IMR-90 (cell line): ENCODE results near the gene CMBL. TPM values are rescaled to one million over a fixed set of nuclear protein-coding genes. Genes with fewer than 3 reads are reported as not detected.

Source experiments
- ATAC-seq: fragments of 200-7000 bp; cut with Tn5 transposase; 2 replicates; pipeline ENCODE4 v1.9.1; 2020; ENCODE audit warnings: low read depth, mild to moderate bottlenecking, moderate library complexity
- BruUV-seq: library from RNA; stranded (reverse); fragments of 400-500 nt; replicated peaks from 2 replicates; lab custom pipeline; 2021; lab: Mats Ljungman, UMichigan
- CTCF ChIA-PET: fragments of 300-600 bp; formaldehyde crosslinking; extraction: SDS; loops from one replicate; lab custom pipeline; 2021; ENCODE audit warnings: antibody characterized with exemption; lab: Yijun Ruan, JAX
- POLR2A ChIA-PET: fragments of 300-600 bp; sonication (Branson Sonifier 250); formaldehyde crosslinking; loops from one replicate; lab custom pipeline; 2022; ENCODE audit warnings: antibody characterized with exemption; ENCODE audit not compliant: unreplicated experiment; lab: Charles Lee
- DNase-seq: peaks from one replicate; pipeline ENCODE4 v3.0.0; 2013
- H2AFZ ChIP-seq: replicated peaks from 2 replicates; pipeline ENCODE3; 2013; ENCODE audit warnings: low read length, mild to moderate bottlenecking; ENCODE audit not compliant: poor library complexity
- H2AK5ac ChIP-seq: 2 replicates; pipeline ENCODE4 v1.6.1; 2013; ENCODE audit warnings: low read depth, low read length, inconsistent platforms
- H2AK9ac ChIP-seq: replicated peaks from 2 replicates; pipeline ENCODE3; 2013; ENCODE audit warnings: mild to moderate bottlenecking, low read depth, low read length, moderate library complexity; ENCODE audit not compliant: poor library complexity
- H2BK120ac ChIP-seq: 2 replicates; pipeline ENCODE4 v1.6.1; 2013; ENCODE audit warnings: low read depth, low read length, inconsistent platforms
- H2BK15ac ChIP-seq: 3 replicates; pipeline ENCODE4 v1.6.1; 2013; ENCODE audit warnings: low read depth, low read length, inconsistent platforms
- H2BK20ac ChIP-seq: 2 replicates; pipeline ENCODE4 v1.6.1; 2013; ENCODE audit warnings: low read depth, mild to moderate bottlenecking, inconsistent platforms, low read length, moderate library complexity
- H2BK5ac ChIP-seq: 2 replicates; pipeline ENCODE4 v1.6.1; 2013; ENCODE audit warnings: mild to moderate bottlenecking, low read depth, low read length, inconsistent platforms; ENCODE audit not compliant: poor library complexity, severe bottlenecking
- H3K14ac ChIP-seq: replicated peaks from 2 replicates; pipeline ENCODE4 v1.6.1; 2013; ENCODE audit warnings: low read depth, low read length, inconsistent platforms
- H3K18ac ChIP-seq: 2 replicates; pipeline ENCODE4 v1.6.1; 2013; ENCODE audit warnings: low read depth, low read length, control low read depth
- H3K23ac ChIP-seq: 2 replicates; pipeline ENCODE4 v1.6.1; 2013; ENCODE audit warnings: low read depth, low read length, inconsistent platforms
- H3K27ac ChIP-seq: 2 replicates; pipeline ENCODE4 v1.5.1; 2013; ENCODE audit warnings: mild to moderate bottlenecking, control low read depth, low read length; ENCODE audit not compliant: insufficient read depth
- H3K27me3 ChIP-seq: 2 replicates; pipeline ENCODE4 v1.6.1; 2013; ENCODE audit warnings: low read length; ENCODE audit not compliant: control insufficient read depth, insufficient read depth
- H3K36me3 ChIP-seq: 2 replicates; pipeline ENCODE4 v1.6.1; 2013; ENCODE audit warnings: low read length, mixed read lengths; ENCODE audit not compliant: control insufficient read depth, insufficient read depth
- H3K4ac ChIP-seq: 2 replicates; pipeline ENCODE4 v1.6.1; 2013; ENCODE audit warnings: low read depth, low read length, inconsistent platforms
- H3K4me1 ChIP-seq: 2 replicates; pipeline ENCODE4 v1.6.1; 2013; ENCODE audit warnings: low read length, mixed read lengths; ENCODE audit not compliant: control insufficient read depth, insufficient read depth
- H3K4me2 ChIP-seq: 2 replicates; pipeline ENCODE4 v1.6.1; 2013; ENCODE audit warnings: low read depth, mild to moderate bottlenecking, control low read depth, low read length, moderate library complexity
- H3K4me3 ChIP-seq: 2 replicates; pipeline ENCODE4 v1.5.1; 2013; ENCODE audit warnings: low read depth, mild to moderate bottlenecking, control low read depth, low read length, moderate library complexity; ENCODE audit not compliant: insufficient read depth
- H3K56ac ChIP-seq: 2 replicates; pipeline ENCODE4 v1.6.1; 2013; ENCODE audit warnings: low read length, inconsistent platforms; ENCODE audit not compliant: insufficient read depth; ENCODE audit errors: extremely low read depth
- H3K79me1 ChIP-seq, 2 experiments: 2 replicates each; pipeline ENCODE4 v1.6.1; 2013; ENCODE audit warnings: low read length in 2 of 2, inconsistent platforms in 1 of 2, low read depth in 1 of 2
- H3K9ac ChIP-seq: 2 replicates; pipeline ENCODE4 v1.6.1; 2013; ENCODE audit warnings: low read depth, low read length, control low read depth
- H3K9me1 ChIP-seq: 2 replicates; pipeline ENCODE4 v1.6.1; 2013; ENCODE audit warnings: low read length, inconsistent platforms; ENCODE audit not compliant: insufficient read depth
- H3K9me3 ChIP-seq: 2 replicates; pipeline ENCODE4 v1.6.1; 2013; ENCODE audit warnings: low read length; ENCODE audit not compliant: control insufficient read depth, insufficient read depth
- H4K20me1 ChIP-seq: 2 replicates; pipeline ENCODE4 v1.6.1; 2013; ENCODE audit warnings: low read length, inconsistent platforms; ENCODE audit not compliant: insufficient read depth
- H4K5ac ChIP-seq: 2 replicates; pipeline ENCODE4 v1.6.1; 2013; ENCODE audit warnings: mild to moderate bottlenecking, low read depth, low read length, control low read depth
- H4K8ac ChIP-seq, 2 experiments: 2 replicates each; pipeline ENCODE4 v1.6.1; 2013; ENCODE audit warnings: low read depth in 2 of 2, low read length in 2 of 2, control low read depth in 1 of 2, inconsistent platforms in 1 of 2
- H4K91ac ChIP-seq: 2 replicates; pipeline ENCODE4 v1.6.1; 2013; ENCODE audit warnings: low read depth, low read length, inconsistent platforms; ENCODE audit not compliant: insufficient read depth
- BHLHE40 ChIP-seq: fragments of 150-350 bp; IDR thresholded peaks from 2 replicates; pipeline ENCODE4 v1.6.1; 2016; ENCODE audit warnings: mild to moderate bottlenecking, low read depth, low read length
- MAFK ChIP-seq: IDR thresholded peaks from 2 replicates; pipeline ENCODE4 v1.6.1; 2012; ENCODE audit warnings: low read depth, low read length, improper control_type of control experiment
- MAZ ChIP-seq: IDR thresholded peaks from 2 replicates; pipeline ENCODE4 v1.6.1; 2012; ENCODE audit warnings: low read depth, mild to moderate bottlenecking, low read length, improper control_type of control experiment, moderate library complexity, borderline replicate concordance
- NFE2L2 ChIP-seq: fragments of 150-350 bp; IDR thresholded peaks from 2 replicates; pipeline ENCODE4 v1.6.1; 2016; ENCODE audit warnings: low read depth, mild to moderate bottlenecking, low read length
- RFX5 ChIP-seq: IDR thresholded peaks from 2 replicates; pipeline ENCODE4 v1.8.0; 2012; ENCODE audit warnings: low read depth, mild to moderate bottlenecking, low read length, moderate library complexity
- WGBS, 2 experiments: methylation state at CpG; one replicate each; pipeline versions ENCODE4 v1.1.5 to v1.1.7; 2013; ENCODE audit warnings: missing lambda C conversion rate in 2 of 2; ENCODE audit not compliant: insufficient read length in 1 of 2; ENCODE audit errors: extremely low coverage in 2 of 2; 5-methylcytosine and 5-hydroxymethylcytosine counted together
- dilution Hi-C: fragments of 300-500 bp; cut with HindIII; formaldehyde crosslinking; loops from one replicate; pipeline ENCODE4 v1.14.3; 2018; ENCODE audit warnings: low sequenced_read_pairs; ENCODE audit not compliant: unreplicated experiment
- in situ Hi-C: fragments of 300-500 bp; cut with MboI; formaldehyde crosslinking; loops from 3 replicates; pipeline ENCODE4 v1.14.3; 2019; ENCODE audit warnings: low sequenced_read_pairs, inconsistent platforms, mixed read lengths
- intact Hi-C: fragments of 100-400 bp; cut with micrococcal nuclease; formaldehyde crosslinking; loops from 2 replicates; pipeline ENCODE4 v1.10.0; 2022
- polyA plus RNA-seq, 3 experiments: library from polyadenylated mRNA; depleted of rRNA; stranded (reverse); fragments of >200 nt; gene quantifications; 2 replicates each; pipeline ENCODE4 v1.2.3, GENCODE V29; 2012; ENCODE audit warnings: low replicate concordance in 1 of 3
- total RNA-seq: library from RNA; depleted of rRNA; stranded (reverse); fragments of >200 nt; gene quantifications from 2 replicates; pipeline ENCODE4 v1.2.3, GENCODE V29; 2012
- TF ChIP-seq, protein P1 (sequence below): fragments of 150-350 bp; IDR thresholded peaks from 2 replicates; pipeline ENCODE4 v1.6.1; 2017; ENCODE audit warnings: mild to moderate bottlenecking, antibody characterized with exemption, low read length, low read depth

Gene CMBL
- total and polyA plus RNA-seq, 2 of the 4 experiments (the other 2 are of a cell fraction), result 5.0 to 26.3 TPM

DNA sequence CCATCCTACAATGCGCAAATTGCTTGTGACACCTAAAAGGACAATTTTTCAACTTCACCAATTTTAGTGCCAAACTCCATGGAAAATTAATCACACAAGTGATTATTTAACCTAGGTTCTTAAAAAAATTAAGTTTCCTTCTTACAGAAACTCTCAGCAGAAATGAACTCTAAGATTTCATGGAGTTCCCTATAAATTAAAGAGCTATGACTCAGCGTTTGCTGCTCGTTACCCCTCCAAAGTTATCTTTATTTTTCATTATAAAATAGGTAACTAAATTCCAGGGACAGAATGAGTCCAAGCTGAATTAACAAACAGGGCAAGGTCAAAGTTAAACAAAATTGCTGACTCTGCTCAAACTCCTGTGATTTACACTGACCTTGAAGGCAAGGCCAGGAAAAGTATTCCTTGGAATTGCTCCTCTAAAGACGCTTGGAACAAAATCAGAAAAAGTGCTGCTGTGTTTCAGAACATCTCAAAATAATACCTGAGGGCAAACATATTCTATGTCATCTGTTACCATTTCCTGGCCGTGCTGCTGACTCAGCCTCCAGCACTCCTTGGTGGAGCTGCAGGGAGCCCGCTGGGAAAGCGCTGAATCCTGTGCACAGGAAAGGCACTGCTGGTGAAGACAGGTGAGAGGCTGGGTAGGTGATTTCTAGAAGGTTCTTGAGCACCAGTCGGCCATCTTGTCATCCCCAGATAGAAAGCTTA is 2.5 kb upstream of the CMBL start:
- H3K4ac ChIP-seq, result no peak overlapping the region
- H4K5ac ChIP-seq, result no peak overlapping the region
- no peak overlapping the region for H2BK120ac ChIP-seq
- no TSS peak for BruUV-seq
- 33% methylated on average over 1 of the region's 8 CpGs; no CpG with 5 or more reads in 1 of the 2 experiments for WGBS, 2 experiments
- H2AK5ac ChIP-seq, result no peak overlapping the region
- H3K27me3 ChIP-seq, result no peaks in the 10 kb centered on the region; the same call in 1 of the 2 replicates
- dilution Hi-C loops (no loop called here), intact Hi-C loops (no loop called here), in situ Hi-C loops (no loop called here)
- H3K79me1 ChIP-seq, result peaks cover 0 to 9% of the 10 kb centered on the region in 2 experiments; a peak in 1 of 4 replicates
- no peak overlapping the region for H3K4me3 ChIP-seq
- peak overlapping the region; percentile 61 for H2AFZ ChIP-seq
- no peaks in the 10 kb centered on the region for H4K20me1 ChIP-seq
- H2AK9ac ChIP-seq, result no peak overlapping the region
- no peak overlapping the region for H2BK15ac ChIP-seq
- DNase-seq, result peak; percentile 59
- POLR2A ChIA-PET, result no interaction called here
- no peaks in the 10 kb centered on the region for H3K9me3 ChIP-seq
- peaks cover 8% of the 10 kb centered on the region for H3K4me1 ChIP-seq
- H3K9ac ChIP-seq, result no peak overlapping the region
- no peak overlapping the region for H2BK20ac ChIP-seq
- no peak overlapping the region for H3K56ac ChIP-seq
- H3K27ac ChIP-seq, result 0 out of 2 replicates have a peak overlapping the region, but pooled peaks have one; percentile 9
- no peaks in the 10 kb centered on the region for H3K36me3 ChIP-seq
- no peak overlapping the region for H3K18ac ChIP-seq
- peak overlapping the region in 1 of 2 experiments; percentile 49; a peak in 1 of 4 replicates for H4K8ac ChIP-seq
- no peaks in the 10 kb centered on the region for H3K9me1 ChIP-seq
- TF ChIP-seq MAZ, result no peak
- 0 out of 2 replicates have a peak, but pooled peaks have one; percentile 40 for TF ChIP-seq RFX5
- no peak for TF ChIP-seq BHLHE40
- peak; percentile 97 for TF ChIP-seq MAFK
- TF ChIP-seq, protein P1, sequence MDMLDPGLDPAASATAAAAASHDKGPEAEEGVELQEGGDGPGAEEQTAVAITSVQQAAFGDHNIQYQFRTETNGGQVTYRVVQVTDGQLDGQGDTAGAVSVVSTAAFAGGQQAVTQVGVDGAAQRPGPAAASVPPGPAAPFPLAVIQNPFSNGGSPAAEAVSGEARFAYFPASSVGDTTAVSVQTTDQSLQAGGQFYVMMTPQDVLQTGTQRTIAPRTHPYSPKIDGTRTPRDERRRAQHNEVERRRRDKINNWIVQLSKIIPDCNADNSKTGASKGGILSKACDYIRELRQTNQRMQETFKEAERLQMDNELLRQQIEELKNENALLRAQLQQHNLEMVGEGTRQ, result no peak
- peak; percentile 79 for TF ChIP-seq NFE2L2
- no peak overlapping the region for H4K91ac ChIP-seq
- no peak overlapping the region for H2BK5ac ChIP-seq
- CTCF ChIA-PET, result interaction anchor here (1.1 kb wide), 1 partner anchor 19 kb away, joined by 3 read pairs; no protein-coding TSS in a partner anchor
- no peak overlapping the region for H3K23ac ChIP-seq
- ATAC-seq, result no peak
- H3K14ac ChIP-seq, result 0 out of 2 replicates have a peak overlapping the region, but pooled peaks have one; percentile 48
- H3K4me2 ChIP-seq, result no peak overlapping the region
